HuH-7.5 (cell line): ENCODE data around the gene KBTBD2.
"Not testable (repeated sequence)": the region's sequence is repeated elsewhere in the genome, so short reads cannot be mapped to it uniquely, and the experiment has no call there.

ENCODE experiments used
- DNase-seq: peaks from one replicate; pipeline ENCODE4 v3.0.0; 2011; ENCODE audit warnings: low spot score

KBTBD2 gene

GRCh38 chr7:32855837-32856775 is 35.5 kb downstream of the KBTBD2 start:
- DNase-seq = not testable (repeated sequence)

- DNase-seq = not testable (repeated sequence)
Measured at GRCh38 chr7:32850654-32851053, 40.9 kb downstream of the KBTBD2 start.

- DNase-seq = not testable (repeated sequence)
Measured at GRCh38 chr7:32848655-32849054, 42.9 kb downstream of the KBTBD2 start.

GRCh38 chr7:32846630-32847225 is 44.8 kb downstream of the KBTBD2 start:
- peak; percentile 49 for DNase-seq

- not testable (repeated sequence) for DNase-seq
Measured at GRCh38 chr7:32844748-32845147, 46.8 kb downstream of the KBTBD2 start.

- DNase-seq = not testable (repeated sequence)
Measured at GRCh38 chr7:32843763-32844162, 47.8 kb downstream of the KBTBD2 start.

- DNase-seq = not testable (repeated sequence)
Measured at GRCh38 chr7:32839846-32840245, 51.7 kb downstream of the KBTBD2 start.

GRCh38 chr7:32828996-32829752 is 62.4 kb downstream of the KBTBD2 start:
- not testable (repeated sequence) for DNase-seq
